GM12878 (cell line): ENCODE measurements around the gene ACVR1. TPM values are rescaled to one million over a fixed set of nuclear protein-coding genes. Genes with fewer than 3 reads are reported as not detected.
A peak's percentile ranks its signal among the peaks of the same experiment; 100 is the strongest.

Source experiments
- ATAC-seq: fragments of 200-7000 bp; cut with Tn5 transposase; 3 replicates; pipeline ENCODE4 v1.9.1; 2020; ENCODE audit warnings: mild to moderate bottlenecking, moderate library complexity
- BruUV-seq: library from RNA; stranded (reverse); fragments of 400-500 nt; replicated peaks from 2 replicates; lab custom pipeline; 2021; lab: Mats Ljungman, UMichigan
- CTCF ChIA-PET: fragments of 300-600 bp; sonication (Branson Sonifier 250); formaldehyde crosslinking; extraction: SDS; loops from one replicate; lab custom pipeline; 2021; ENCODE audit warnings: inconsistent platforms; lab: Yijun Ruan, JAX
- POLR2A ChIA-PET: fragments of 350-600 bp; formaldehyde crosslinking; extraction: SDS; loops from one replicate; lab custom pipeline; 2021; ENCODE audit warnings: inconsistent platforms; lab: Charles Lee
- RAD21 ChIA-PET: fragments of 300-600 bp; sonication (Branson Sonifier 250); formaldehyde crosslinking; loops from one replicate; lab custom pipeline; 2023; ENCODE audit warnings: antibody characterized with exemption; ENCODE audit not compliant: unreplicated experiment; lab: Charles Lee
- SMC1A ChIA-PET: fragments of 300-600 bp; sonication (Branson Sonifier 250); formaldehyde crosslinking; loops from one replicate; lab custom pipeline; 2023; ENCODE audit not compliant: unreplicated experiment, uncharacterized antibody; lab: Charles Lee
- DNase-seq: peaks from one replicate; pipeline ENCODE4 v3.0.0-alpha.2; 2011; ENCODE audit warnings: low read depth, low spot score
- FAIRE-seq: peaks from 3 replicates; lab custom pipeline; 2011; peaks lifted over from hg19 to GRCh38; lab: Jason Lieb, UNC
- H2AFZ ChIP-seq: 2 replicates; pipeline ENCODE4 v1.6.0; 2011; ENCODE audit warnings: low read depth, low read length, control low read depth; ENCODE audit not compliant: control insufficient read depth
- H3K27ac ChIP-seq: 2 replicates; pipeline ENCODE4 v1.5.1; 2011; ENCODE audit warnings: control low read depth; ENCODE audit not compliant: control insufficient read depth, insufficient read depth
- H3K27me3 ChIP-seq, 2 experiments: replicated peaks in 1 of 2; 2 replicates each; pipeline versions ENCODE4 v1.6.0 to v1.6.1; 2011; ENCODE audit warnings: low read length in 1 of 2; ENCODE audit not compliant: control insufficient read depth in 2 of 2, insufficient read depth in 2 of 2
- H3K36me3 ChIP-seq, 2 experiments: 2 replicates each; pipeline ENCODE4 v1.5.1; 2011; ENCODE audit warnings: low read length in 1 of 2; ENCODE audit not compliant: control insufficient read depth in 2 of 2, insufficient read depth in 2 of 2
- H3K4me1 ChIP-seq: 2 replicates; pipeline ENCODE4 v1.6.1; 2011; ENCODE audit warnings: mild to moderate bottlenecking, low read length, moderate library complexity, mixed read lengths; ENCODE audit not compliant: control insufficient read depth, insufficient read depth
- H3K4me2 ChIP-seq: 2 replicates; pipeline ENCODE4 v1.6.0; 2011; ENCODE audit warnings: control low read depth; ENCODE audit not compliant: control insufficient read depth, insufficient read depth
- H3K4me3 ChIP-seq: fragments of 200-600 bp; sonication (generic); 2 replicates; pipeline ENCODE4 v1.5.1; 2016
- H3K79me2 ChIP-seq: 2 replicates; pipeline ENCODE4 v1.6.0; 2011; ENCODE audit warnings: low read length; ENCODE audit not compliant: control insufficient read depth, insufficient read depth
- H3K9ac ChIP-seq: 2 replicates; pipeline ENCODE4 v1.8.0; 2011; ENCODE audit warnings: low read length, control low read depth, mixed read lengths; ENCODE audit not compliant: control insufficient read depth, insufficient read depth
- H3K9me3 ChIP-seq: replicated peaks from 3 replicates; pipeline ENCODE4 v1.5.1; 2011; ENCODE audit warnings: mild to moderate bottlenecking, low read length; ENCODE audit not compliant: control insufficient read depth, insufficient read depth
- H4K20me1 ChIP-seq: 2 replicates; pipeline ENCODE4 v1.6.0; 2011; ENCODE audit not compliant: control insufficient read depth, insufficient read depth
- CBFB ChIP-seq: IDR thresholded peaks from 2 replicates; pipeline ENCODE4 v1.6.1; 2016; ENCODE audit warnings: antibody characterized with exemption, low read depth
- ELK1 ChIP-seq: IDR thresholded peaks from 2 replicates; pipeline ENCODE4 v1.6.1; 2012; ENCODE audit warnings: low read depth, low read length, improper control_type of control experiment
- MAX ChIP-seq: IDR thresholded peaks from 2 replicates; pipeline ENCODE4 v1.6.1; 2012; ENCODE audit warnings: low read depth, low read length, improper control_type of control experiment
- MEF2B ChIP-seq: fragments of 450-650 bp; IDR thresholded peaks from 2 replicates; pipeline ENCODE4 v1.6.1; 2018; ENCODE audit warnings: mild to moderate bottlenecking, moderate library complexity; ENCODE audit not compliant: partially characterized antibody, poor library complexity, severe bottlenecking
- MTA3 ChIP-seq: IDR thresholded peaks from 2 replicates; pipeline ENCODE4 v1.6.1; 2012; ENCODE audit warnings: low read length, inconsistent platforms, borderline replicate concordance
- MYB ChIP-seq: fragments of 150-350 bp; IDR thresholded peaks from 2 replicates; pipeline ENCODE4 v1.6.1; 2014; ENCODE audit warnings: mild to moderate bottlenecking, low read depth, low read length, borderline replicate concordance
- NBN ChIP-seq: fragments of 450-650 bp; IDR thresholded peaks from 2 replicates; pipeline ENCODE4 v1.6.1; 2016
- PBX3 ChIP-seq: IDR thresholded peaks from 2 replicates; pipeline ENCODE4 v1.6.1; 2011; ENCODE audit warnings: mild to moderate bottlenecking, low read depth, low read length, moderate library complexity; ENCODE audit not compliant: insufficient replicate concordance
- RELA ChIP-seq: fragments of 450-650 bp; IDR thresholded peaks from 2 replicates; pipeline ENCODE4 v1.8.0; 2014; ENCODE audit warnings: borderline replicate concordance; ENCODE audit not compliant: partially characterized antibody
- RUNX3 ChIP-seq: IDR thresholded peaks from 2 replicates; pipeline ENCODE4 v1.6.1; 2012; ENCODE audit warnings: low read length, inconsistent platforms
- SPI1 ChIP-seq: IDR thresholded peaks from 2 replicates; pipeline ENCODE4 v1.6.1; 2011; ENCODE audit warnings: low read depth, mild to moderate bottlenecking, low read length, moderate library complexity, borderline replicate concordance; ENCODE audit not compliant: insufficient read depth
- STAT1 ChIP-seq: fragments of 450-650 bp; conservative IDR thresholded peaks from 2 replicates; pipeline ENCODE4 v1.6.1; 2014; ENCODE audit warnings: antibody characterized with exemption, mild to moderate bottlenecking
- TARDBP ChIP-seq: IDR thresholded peaks from 2 replicates; pipeline ENCODE4 v1.6.1; 2016; ENCODE audit warnings: borderline replicate concordance
- TCF7 ChIP-seq: IDR thresholded peaks from 2 replicates; pipeline ENCODE4 v1.6.1; 2014; ENCODE audit warnings: antibody characterized with exemption, borderline replicate concordance
- WGBS: methylation state at CpG from one replicate; pipeline ENCODE4 v1.1.6; 2016; ENCODE audit warnings: low lambda C conversion rate; ENCODE audit not compliant: insufficient replicate concordance, insufficient coverage; ENCODE audit errors: missing lambda C conversion rate; 5-methylcytosine and 5-hydroxymethylcytosine counted together
- in situ Hi-C: fragments of 300-500 bp; cut with MboI; formaldehyde crosslinking; loops from 9 replicates; pipeline ENCODE4 v1.14.3; 2018; ENCODE audit warnings: mixed read lengths
- intact Hi-C: fragments of 100-400 bp; cut with micrococcal nuclease; formaldehyde crosslinking; loops from one replicate; pipeline ENCODE4 v1.14.2; 2022; ENCODE audit not compliant: unreplicated experiment
- polyA plus RNA-seq, 11 experiments: library from polyadenylated mRNA; depleted of rRNA in 4 of 11; unstranded in 6 of 11; stranded (reverse) in 5 of 11; fragments of >200 nt; fragmentation: Nextera tagmentation in 4 of 11; fragmentation: Illumina TruSeq in 1 of 11; extraction: Ambion mirVana in 4 of 11; extraction: Trizol in 1 of 11; gene quantifications; 1 replicate in 1 of 11; 2 replicates in 10 of 11; pipeline versions ENCODE4 v1.2.1 to v1.2.3, GENCODE V29; 2011 to 2016; ENCODE audit warnings: inconsistent platforms in 2 of 11, missing spikeins in 2 of 11, low read depth in 1 of 11
- total RNA-seq, 4 experiments: library from RNA; depleted of rRNA in 3 of 4; stranded (reverse); fragments of >200 nt in 3 of 4; fragmentation: Illumina TruSeq in 1 of 4; extraction: Trizol in 1 of 4; gene quantifications; 2 replicates each; pipeline versions ENCODE4 v1.2.1 to v1.2.3, GENCODE V29; 2013 to 2021

ACVR1 gene
- total and polyA plus RNA-seq, 10 of the 15 experiments (the other 5 are each of a cell fraction or from before 2014, with no cell fraction given): 0.06 to 0.24 (median 0.14) TPM; not detected in 4

DNA sequence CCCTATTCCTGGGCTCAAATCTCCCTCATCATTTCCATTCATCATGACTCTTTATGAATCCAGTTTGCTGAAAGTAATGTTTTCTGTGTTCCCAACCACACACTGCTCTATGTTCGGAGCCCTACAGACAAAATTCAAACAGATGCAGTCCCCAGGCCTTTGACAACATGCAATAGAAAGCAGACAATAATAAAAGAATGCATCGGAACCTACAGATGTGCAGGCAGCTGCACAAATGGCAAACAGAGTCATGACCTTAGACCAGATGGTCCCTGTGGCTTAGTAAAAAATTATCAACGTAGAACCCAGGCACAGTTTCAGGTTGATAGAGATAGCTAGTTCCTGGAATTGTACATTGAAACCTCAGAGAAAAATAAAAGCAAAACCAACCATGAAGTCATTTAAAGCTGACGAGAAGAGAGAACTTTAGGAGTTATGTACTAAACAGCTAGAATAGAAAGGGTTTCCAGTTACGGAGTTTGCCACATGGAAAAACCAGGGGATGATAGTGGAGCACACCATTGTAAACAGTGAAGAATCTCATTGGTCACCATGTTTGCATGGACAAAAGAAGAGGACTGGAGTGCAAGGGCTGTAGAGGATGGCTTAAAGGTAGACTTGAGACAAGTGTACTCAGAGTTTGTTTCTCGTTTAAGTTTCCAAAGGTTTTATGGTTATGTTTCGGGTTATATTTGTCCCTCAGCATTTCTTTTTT lies 23.2 kb upstream of the ACVR1 start:
- DNase-seq: no peak
- ATAC-seq: no peak
- H3K79me2 ChIP-seq: no peaks in the 10 kb centered on the region
- WGBS: 1% methylated on average over 7 of the region's 7 CpGs
- H3K36me3 ChIP-seq: no peaks in the 10 kb centered on the region
- in situ Hi-C loops: no loop called here
- no peaks in the 10 kb centered on the region for H3K9me3 ChIP-seq
- no peaks in the 10 kb centered on the region for H3K27me3 ChIP-seq
- no peak overlapping the region for H3K27ac ChIP-seq
- peak overlapping the region; percentile 20; the same call in 1 of the 2 replicates for H3K4me3 ChIP-seq
- no peak for FAIRE-seq
- SMC1A ChIA-PET: interaction anchor here (0.9 kb wide), 1 partner anchor 597 kb away, joined by 3 read pairs; no protein-coding TSS in a partner anchor
- H3K9ac ChIP-seq: no peak overlapping the region
- TF ChIP-seq CBFB (no peak), MTA3 (no peak), RELA (no peak), TARDBP (no peak), PBX3 (no peak), MAX (no peak), NBN (no peak), RUNX3 (no peak), MEF2B (no peak), TCF7 (no peak), SPI1 (no peak), MYB (no peak), STAT1 (no peak), ELK1 (no peak)
- peak overlapping the region; percentile 26 for H3K4me2 ChIP-seq
- intact Hi-C loops: no loop called here
- H3K4me1 ChIP-seq: peaks cover 5% of the 10 kb centered on the region
- peak overlapping the region; percentile 65 for H2AFZ ChIP-seq
- CTCF ChIA-PET: no interaction called here
- no peaks in the 10 kb centered on the region for H4K20me1 ChIP-seq
- no TSS peak for BruUV-seq
- RAD21 ChIA-PET: no interaction called here
- POLR2A ChIA-PET: no interaction called here
